Endothelial cell (in vitro differentiated cells): ENCODE results near the gene SSR2. TPM values are rescaled to one million over a fixed set of nuclear protein-coding genes. Genes with fewer than 3 reads are reported as not detected.

Experiments
- DNase-seq: peaks from one replicate; pipeline ENCODE4 v3.0.0; 2021; ENCODE audit warnings: low spot score
- H3K27ac Mint-ChIP-seq: one replicate; pipeline ENCODE4 v1.8.0; 2021; ENCODE audit warnings: mixed read lengths, inconsistent platforms; ENCODE audit not compliant: unreplicated experiment
- H3K27me3 Mint-ChIP-seq: one replicate; pipeline ENCODE4 v1.8.0; 2021; ENCODE audit warnings: mild to moderate bottlenecking, moderate library complexity, mixed read lengths, inconsistent platforms; ENCODE audit not compliant: unreplicated experiment
- H3K36me3 Mint-ChIP-seq: one replicate; pipeline ENCODE4 v1.8.0; 2021; ENCODE audit warnings: mild to moderate bottlenecking, low read depth, mixed read lengths, inconsistent platforms; ENCODE audit not compliant: unreplicated experiment
- H3K4me1 Mint-ChIP-seq: one replicate; pipeline ENCODE4 v1.8.0; 2021; ENCODE audit warnings: mild to moderate bottlenecking, mixed read lengths, inconsistent platforms; ENCODE audit not compliant: unreplicated experiment
- H3K4me3 Mint-ChIP-seq: one replicate; pipeline ENCODE4 v1.8.0; 2021; ENCODE audit warnings: mild to moderate bottlenecking, mixed read lengths, inconsistent platforms; ENCODE audit not compliant: unreplicated experiment
- H3K9me3 Mint-ChIP-seq: one replicate; pipeline ENCODE4 v1.8.0; 2021; ENCODE audit warnings: mixed read lengths, inconsistent platforms; ENCODE audit not compliant: unreplicated experiment
- total RNA-seq: library from RNA; stranded (reverse); fragmentation: NEBNext Ultra II Directional; extraction: Animal tissue kit (Norgen Biotek cat#: 25700); gene quantifications from one replicate; pipeline ENCODE4 v1.2.1, GENCODE V29; 2021; ENCODE audit not compliant: unreplicated experiment
- TF ChIP-seq, protein P1 (sequence below): fragments of 200-600 bp; sonication (generic); IDR thresholded peaks from one replicate; pipeline ENCODE4 v1.5.0; 2021; ENCODE audit warnings: antibody characterized with exemption; ENCODE audit not compliant: unreplicated experiment

Gene SSR2
- total RNA-seq, 1 donor from 2014 or later: 340 TPM

- peaks cover 28% of the 10 kb centered on the region for H3K27me3 Mint-ChIP-seq
- H3K4me1 Mint-ChIP-seq: peaks cover 83% of the 10 kb centered on the region
- peaks cover 40% of the 10 kb centered on the region for H3K36me3 Mint-ChIP-seq
- peak overlapping the region; percentile 100 for H3K4me3 Mint-ChIP-seq
- no peak for DNase-seq
- H3K27ac Mint-ChIP-seq: peak overlapping the region; percentile 94
- no peaks in the 10 kb centered on the region for H3K9me3 Mint-ChIP-seq
- TF ChIP-seq, protein P1, sequence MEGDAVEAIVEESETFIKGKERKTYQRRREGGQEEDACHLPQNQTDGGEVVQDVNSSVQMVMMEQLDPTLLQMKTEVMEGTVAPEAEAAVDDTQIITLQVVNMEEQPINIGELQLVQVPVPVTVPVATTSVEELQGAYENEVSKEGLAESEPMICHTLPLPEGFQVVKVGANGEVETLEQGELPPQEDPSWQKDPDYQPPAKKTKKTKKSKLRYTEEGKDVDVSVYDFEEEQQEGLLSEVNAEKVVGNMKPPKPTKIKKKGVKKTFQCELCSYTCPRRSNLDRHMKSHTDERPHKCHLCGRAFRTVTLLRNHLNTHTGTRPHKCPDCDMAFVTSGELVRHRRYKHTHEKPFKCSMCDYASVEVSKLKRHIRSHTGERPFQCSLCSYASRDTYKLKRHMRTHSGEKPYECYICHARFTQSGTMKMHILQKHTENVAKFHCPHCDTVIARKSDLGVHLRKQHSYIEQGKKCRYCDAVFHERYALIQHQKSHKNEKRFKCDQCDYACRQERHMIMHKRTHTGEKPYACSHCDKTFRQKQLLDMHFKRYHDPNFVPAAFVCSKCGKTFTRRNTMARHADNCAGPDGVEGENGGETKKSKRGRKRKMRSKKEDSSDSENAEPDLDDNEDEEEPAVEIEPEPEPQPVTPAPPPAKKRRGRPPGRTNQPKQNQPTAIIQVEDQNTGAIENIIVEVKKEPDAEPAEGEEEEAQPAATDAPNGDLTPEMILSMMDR: no peak
These were observed 46.3 kb downstream of the SSR2 start for GRCh38 chr1:155974208-155975115.

DNA sequence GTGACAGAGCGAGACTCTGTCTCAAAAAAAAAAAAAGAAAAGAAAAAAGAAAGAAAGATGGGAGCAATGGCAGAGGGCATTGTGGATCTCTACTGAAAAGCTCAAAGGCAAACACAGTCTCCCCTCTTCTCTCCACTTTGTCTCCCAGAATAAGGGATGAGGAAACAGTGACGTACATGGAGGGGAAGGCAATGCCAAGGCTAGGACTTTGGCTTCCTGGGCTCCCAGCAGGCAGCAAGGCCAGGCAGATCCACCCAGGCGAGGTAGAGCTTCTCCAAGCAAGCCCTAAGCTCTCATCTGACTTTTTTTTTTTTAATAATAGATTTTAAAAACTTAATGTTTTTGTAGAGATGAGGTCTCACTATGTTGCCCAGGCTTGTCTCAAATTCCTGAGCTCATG, 47.0 kb downstream of the SSR2 start:
- TF ChIP-seq, protein P1: no peak
- no peak for DNase-seq
- peak overlapping the region; percentile 85 for H3K27ac Mint-ChIP-seq
- H3K4me1 Mint-ChIP-seq: peaks cover 83% of the 10 kb centered on the region
- no peaks in the 10 kb centered on the region for H3K9me3 Mint-ChIP-seq
- peaks cover 31% of the 10 kb centered on the region for H3K27me3 Mint-ChIP-seq
- H3K4me3 Mint-ChIP-seq: peak overlapping the region; percentile 81
- H3K36me3 Mint-ChIP-seq: peaks cover 45% of the 10 kb centered on the region

- DNase-seq: no peak
- TF ChIP-seq, protein P1: no peak
- peaks cover 51% of the 10 kb centered on the region for H3K36me3 Mint-ChIP-seq
- H3K9me3 Mint-ChIP-seq: no peaks in the 10 kb centered on the region
- H3K4me3 Mint-ChIP-seq: peak overlapping the region; percentile 62
- H3K4me1 Mint-ChIP-seq: peaks cover 93% of the 10 kb centered on the region
- H3K27me3 Mint-ChIP-seq: peaks cover 31% of the 10 kb centered on the region
- H3K27ac Mint-ChIP-seq: peak overlapping the region; percentile 85
These were observed 48.6 kb downstream of the SSR2 start for GRCh38 chr1:155971910-155972809.

- peak overlapping the region; percentile 85 for H3K4me3 Mint-ChIP-seq
- H3K27me3 Mint-ChIP-seq: peaks cover 25% of the 10 kb centered on the region
- peaks cover 92% of the 10 kb centered on the region for H3K4me1 Mint-ChIP-seq
- H3K36me3 Mint-ChIP-seq: peaks cover 50% of the 10 kb centered on the region
- DNase-seq: no peak
- H3K9me3 Mint-ChIP-seq: no peaks in the 10 kb centered on the region
- H3K27ac Mint-ChIP-seq: peak overlapping the region; percentile 99
- TF ChIP-seq, protein P1: no peak
These were observed 50.1 kb downstream of the SSR2 start for GRCh38 chr1:155970531-155971167.
